Mucosa of stomach (tissue), 1 donor: ENCODE results near the gene ZNF628.

Experiments used
- H3K27me3 ChIP-seq: one replicate; pipeline ENCODE4 v1.7.0; 2013; ENCODE audit warnings: mild to moderate bottlenecking, low read length; ENCODE audit not compliant: control insufficient read depth, insufficient read depth
- H3K36me3 ChIP-seq: one replicate; pipeline ENCODE4 v1.7.0; 2013; ENCODE audit warnings: low read length; ENCODE audit not compliant: control insufficient read depth, insufficient read depth
- H3K4me1 ChIP-seq: one replicate; pipeline ENCODE4 v1.7.0; 2013; ENCODE audit warnings: mild to moderate bottlenecking, low read length; ENCODE audit not compliant: control insufficient read depth, insufficient read depth
- H3K4me3 ChIP-seq: one replicate; pipeline ENCODE4 v1.7.0; 2013; ENCODE audit warnings: low read length
- H3K9ac ChIP-seq: one replicate; pipeline ENCODE4 v1.7.0; 2013; ENCODE audit warnings: mild to moderate bottlenecking, low read length, moderate library complexity
- H3K9me3 ChIP-seq: one replicate; pipeline ENCODE4 v1.7.0; 2013; ENCODE audit warnings: mild to moderate bottlenecking, low read length, moderate library complexity; ENCODE audit not compliant: control insufficient read depth
- donor health status: Pancreatic carcinoma.

ZNF628 gene

DNA sequence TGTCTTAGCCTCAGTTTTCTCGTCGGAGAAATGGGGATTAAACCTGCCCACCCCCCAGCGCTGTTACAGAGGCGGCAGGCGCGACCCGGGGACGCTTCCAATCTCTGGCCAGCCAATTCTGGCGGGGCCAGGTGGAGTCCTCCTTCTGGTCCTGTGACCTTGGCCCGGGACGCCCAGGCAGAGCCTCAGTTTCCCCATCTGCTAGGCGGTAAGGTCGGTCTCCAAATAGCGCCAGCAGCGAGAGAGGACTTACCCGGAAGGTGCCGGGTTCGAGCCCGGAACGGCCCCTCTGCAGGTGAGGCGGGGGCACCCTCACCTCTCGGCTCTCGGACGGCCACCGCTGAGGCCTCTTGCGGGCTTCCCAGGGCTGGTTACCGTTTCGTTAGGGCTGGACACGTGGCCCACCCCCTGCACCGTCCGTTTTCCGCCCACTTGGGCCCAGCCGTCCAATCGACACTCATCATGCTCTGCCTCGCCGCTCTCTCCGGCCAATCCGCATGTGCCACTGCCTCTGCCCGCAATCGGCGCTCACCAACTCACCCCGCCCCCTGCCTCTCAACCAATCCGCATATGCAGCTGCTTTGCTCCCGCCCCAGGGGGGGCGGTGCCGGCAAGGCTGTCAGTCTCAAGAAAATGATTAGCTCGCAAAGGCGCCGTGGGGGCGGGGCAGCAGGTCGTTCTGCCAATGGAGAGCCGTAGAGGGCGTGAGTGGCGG lies 15.0 kb upstream of the ZNF628 start, which contains the start of gene ISOC2:
Gene ISOC2, minus strand, starts transcription at position 384 of the 715 bp plus-strand sequence. CDS start 5,156 bp downstream, outside the sequence.
- peaks cover 27% of the 10 kb centered on the region for H3K4me1 ChIP-seq

DNA sequence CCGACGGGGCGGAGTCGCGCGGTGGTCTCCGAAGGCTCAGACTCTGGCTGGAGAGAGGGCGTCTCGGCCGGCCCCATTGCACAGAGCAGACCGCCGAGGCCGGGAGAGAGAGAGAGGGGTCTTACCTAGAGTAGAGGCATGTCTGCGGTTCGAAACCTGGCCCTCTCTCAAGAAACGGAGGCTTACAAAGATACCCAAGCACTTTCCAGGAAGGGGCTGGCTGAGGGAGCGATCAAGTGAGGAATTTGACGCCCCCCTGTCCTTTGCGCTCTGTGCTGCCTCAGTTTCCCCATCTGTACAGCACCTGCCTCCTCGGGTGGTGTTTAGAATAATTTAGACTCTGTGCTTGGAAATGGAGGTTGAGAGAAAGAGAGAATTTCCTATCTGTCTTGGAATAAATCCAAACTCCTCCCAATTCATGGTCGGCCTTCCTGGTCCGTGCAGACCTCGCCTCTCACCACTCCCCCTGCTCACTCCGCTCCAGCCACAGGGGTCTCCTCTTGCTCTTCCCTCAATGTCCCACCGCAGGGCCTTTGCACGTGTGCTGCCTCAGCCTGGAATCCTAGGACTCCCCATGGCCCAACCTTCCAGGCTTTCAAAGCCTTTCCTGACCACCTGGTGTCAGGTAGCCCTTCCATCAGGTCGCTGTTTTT lies 14.3 kb upstream of the ZNF628 start:
- Histone ChIP-seq H3K9ac (peak overlapping the region; percentile 80), H3K36me3 (no peaks in the 10 kb centered on the region), H3K9me3 (no peaks in the 10 kb centered on the region), H3K4me3 (peak overlapping the region; percentile 64), H3K27me3 (peaks cover 4% of the 10 kb centered on the region), H3K4me1 (peaks cover 27% of the 10 kb centered on the region)

More for the DNA sequence above, 15.0 kb upstream of the ZNF628 start, which contains the start of gene ISOC2:
- Histone ChIP-seq H3K27me3 (peaks cover 4% of the 10 kb centered on the region), H3K9me3 (no peaks in the 10 kb centered on the region), H3K4me3 (peak within 1 kb of the TSS; percentile 67), H3K9ac (peak within 1 kb of the TSS; percentile 80), H3K36me3 (no peaks in the 10 kb centered on the region)

DNA sequence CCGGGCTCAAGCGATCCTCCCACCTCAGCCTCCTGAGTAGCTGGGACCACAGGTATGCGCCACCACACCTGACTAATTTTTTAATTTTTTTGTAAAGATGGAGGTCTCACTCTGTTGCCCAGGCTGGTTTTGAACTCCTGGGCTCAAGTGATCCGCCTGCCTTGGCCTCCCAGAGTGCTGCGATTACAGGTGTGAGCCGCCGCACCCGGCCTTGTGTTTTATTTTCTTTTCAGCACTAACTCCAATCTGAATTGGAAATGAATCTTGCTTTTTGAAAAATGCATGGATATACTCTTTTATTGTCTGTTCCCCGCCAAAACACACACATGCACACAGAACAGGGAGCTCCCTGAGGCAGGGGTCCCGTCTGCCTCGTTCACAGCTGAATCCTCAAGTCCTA lies 13.7 kb upstream of the ZNF628 start:
- Histone ChIP-seq H3K4me3 (no peak overlapping the region), H3K27me3 (peaks cover 4% of the 10 kb centered on the region), H3K4me1 (peaks cover 30% of the 10 kb centered on the region), H3K9ac (no peak overlapping the region), H3K36me3 (no peaks in the 10 kb centered on the region), H3K9me3 (no peaks in the 10 kb centered on the region)

DNA sequence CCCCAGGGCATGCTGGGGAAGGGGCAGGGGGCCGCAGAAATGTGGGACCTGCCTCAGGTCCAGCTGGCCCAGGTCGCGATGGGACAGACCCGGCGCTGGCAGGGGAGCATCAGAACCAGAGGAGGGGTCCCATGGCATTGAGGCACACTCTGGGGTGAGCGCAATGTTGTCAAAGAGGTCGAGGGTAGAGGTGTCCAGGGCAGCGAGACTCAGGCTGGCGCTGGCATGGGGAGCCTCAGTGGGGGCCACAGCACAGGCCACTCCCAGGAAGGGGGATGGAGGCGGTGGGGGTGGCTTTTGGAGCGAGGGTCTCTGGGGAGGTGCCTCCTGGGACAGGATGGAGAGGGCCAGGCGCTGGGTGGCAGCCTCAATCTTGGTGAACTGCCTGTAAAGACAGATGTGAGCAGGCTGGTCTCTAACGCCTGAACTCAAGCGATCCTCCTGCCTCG lies 12.8 kb upstream of the ZNF628 start:
- H3K4me1 ChIP-seq: peaks cover 34% of the 10 kb centered on the region
- peaks cover 4% of the 10 kb centered on the region for H3K27me3 ChIP-seq
- no peak overlapping the region for H3K9ac ChIP-seq
- H3K9me3 ChIP-seq: no peaks in the 10 kb centered on the region
- no peaks in the 10 kb centered on the region for H3K36me3 ChIP-seq
- H3K4me3 ChIP-seq: no peak overlapping the region

DNA sequence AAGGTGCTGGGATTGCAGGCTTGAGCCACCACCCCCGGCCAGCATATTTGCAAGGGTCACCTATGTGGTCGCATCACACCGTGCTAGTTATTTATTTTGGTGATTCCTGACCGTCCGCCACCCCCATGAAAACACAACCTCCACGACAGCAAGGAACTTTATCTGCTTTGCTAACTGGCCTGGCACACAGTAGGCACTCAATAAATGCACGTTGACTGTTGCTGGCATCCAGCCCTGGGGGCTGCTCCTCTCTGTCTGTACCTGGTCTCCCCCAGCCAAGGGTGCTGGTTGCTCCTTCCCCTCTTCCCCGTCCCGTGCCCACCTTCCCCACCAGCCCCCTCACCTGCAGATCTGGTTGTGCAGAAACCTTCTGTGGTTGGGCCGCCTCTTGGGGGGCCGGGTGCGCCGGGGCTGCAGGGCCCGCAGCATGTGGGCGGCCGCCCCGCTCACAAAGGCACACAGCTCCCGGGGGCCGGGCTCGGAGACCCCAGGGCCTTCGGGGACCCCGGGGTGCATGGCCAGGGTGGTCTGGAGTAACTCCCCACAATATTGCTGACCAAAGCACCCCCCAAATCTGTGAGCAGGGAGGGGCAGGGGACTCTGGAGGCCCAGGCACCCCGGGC lies 12.3 kb upstream of the ZNF628 start:
- no peaks in the 10 kb centered on the region for H3K36me3 ChIP-seq
- H3K9ac ChIP-seq: no peak overlapping the region
- no peak overlapping the region for H3K4me3 ChIP-seq
- peaks cover 34% of the 10 kb centered on the region for H3K4me1 ChIP-seq
- no peaks in the 10 kb centered on the region for H3K9me3 ChIP-seq
- H3K27me3 ChIP-seq: peaks cover 4% of the 10 kb centered on the region

DNA sequence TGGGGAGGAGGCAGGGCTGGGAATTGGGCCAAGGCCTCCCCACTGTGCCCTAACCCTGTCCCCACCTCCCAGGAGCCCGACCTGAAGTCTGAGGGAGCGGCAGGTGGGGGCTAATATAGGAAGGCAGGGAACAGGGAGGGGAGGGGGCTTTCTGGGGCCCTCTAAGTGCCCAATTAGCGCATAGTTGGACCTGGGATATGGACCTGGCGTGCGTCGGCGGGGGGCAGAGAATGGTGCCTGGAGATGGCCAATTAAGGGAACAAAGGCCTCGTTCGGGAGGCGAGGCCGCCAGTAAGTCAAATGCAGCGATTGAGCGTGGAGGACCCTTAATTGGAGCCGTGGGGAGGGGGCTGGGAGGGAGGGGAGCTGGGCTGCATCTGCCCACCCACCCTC lies 11.8 kb upstream of the ZNF628 start, which contains the start of gene C19orf85:
Gene C19orf85, minus strand, starts transcription at position 90 of the 393 bp plus-strand sequence. CDS start 197 bp downstream, outside the sequence.
- no peak within 1 kb of the TSS for H3K9ac ChIP-seq
- peaks cover 32% of the 10 kb centered on the region for H3K4me1 ChIP-seq
- no peaks in the 10 kb centered on the region for H3K36me3 ChIP-seq
- H3K4me3 ChIP-seq: no peak within 1 kb of the TSS
- no peaks in the 10 kb centered on the region for H3K9me3 ChIP-seq
- H3K27me3 ChIP-seq: peaks cover 4% of the 10 kb centered on the region

DNA sequence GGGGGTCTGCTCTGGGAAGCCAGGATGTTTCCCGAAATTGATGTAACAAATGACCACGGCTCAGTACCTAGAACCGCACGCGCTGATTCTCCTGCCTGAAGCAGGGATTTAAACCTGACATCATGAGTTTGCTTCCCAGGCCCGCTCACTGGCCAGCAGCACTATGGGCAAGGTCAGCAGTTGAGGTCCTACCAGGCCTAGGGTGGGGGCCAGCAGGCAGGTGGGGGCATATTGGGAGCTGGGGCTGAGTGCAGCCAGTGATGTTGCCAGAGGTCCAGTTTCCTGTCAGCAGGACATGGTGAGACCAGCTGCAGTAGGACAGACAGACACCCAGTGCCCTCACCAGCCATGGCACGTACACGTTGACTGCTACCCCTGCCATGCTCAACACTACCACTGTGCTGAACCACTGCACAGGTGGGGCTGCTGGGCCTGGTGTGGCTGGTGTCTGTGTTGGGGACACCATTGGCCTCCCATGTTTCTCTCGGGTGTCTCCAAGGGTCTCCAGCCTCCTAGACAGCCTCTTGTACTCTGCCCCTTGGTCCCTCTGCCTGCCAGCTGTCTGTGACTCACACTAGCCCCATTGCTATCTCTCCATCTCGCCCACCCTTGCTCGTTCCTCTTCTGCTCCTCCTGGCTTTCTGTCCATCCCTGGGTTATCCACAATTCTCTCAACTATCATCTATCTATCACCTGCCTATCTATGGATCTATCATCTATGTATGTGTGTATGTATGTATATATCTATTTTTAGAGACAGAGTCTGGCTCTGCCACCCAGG lies 10.8 kb upstream of the ZNF628 start:
- Histone ChIP-seq H3K4me1 (peaks cover 22% of the 10 kb centered on the region), H3K4me3 (no peak overlapping the region), H3K27me3 (peaks cover 4% of the 10 kb centered on the region), H3K9ac (no peak overlapping the region), H3K9me3 (no peaks in the 10 kb centered on the region), H3K36me3 (no peaks in the 10 kb centered on the region)

DNA sequence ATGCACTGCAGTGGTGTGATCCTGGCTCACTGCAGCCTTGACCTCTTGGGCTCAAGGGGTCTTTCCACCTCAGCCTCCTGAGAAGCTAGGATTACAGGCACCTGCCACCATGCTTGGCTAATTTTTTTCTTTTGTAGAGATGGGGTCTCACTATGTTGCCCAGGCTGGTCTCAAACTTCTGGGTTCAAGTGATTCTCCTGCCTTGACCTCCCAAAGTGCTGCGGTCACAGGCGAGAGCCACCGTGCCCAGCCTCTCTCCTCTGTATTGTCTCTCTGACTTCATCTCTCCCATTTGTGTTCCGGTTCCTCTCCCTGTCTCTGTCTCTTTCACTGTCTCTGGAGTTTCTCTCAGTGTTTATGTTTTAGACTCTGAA lies 10.2 kb upstream of the ZNF628 start:
- H3K4me3 ChIP-seq: no peak overlapping the region
- H3K4me1 ChIP-seq: peaks cover 16% of the 10 kb centered on the region
- H3K9ac ChIP-seq: no peak overlapping the region
- no peaks in the 10 kb centered on the region for H3K9me3 ChIP-seq
- peaks cover 4% of the 10 kb centered on the region for H3K27me3 ChIP-seq
- no peaks in the 10 kb centered on the region for H3K36me3 ChIP-seq

DNA sequence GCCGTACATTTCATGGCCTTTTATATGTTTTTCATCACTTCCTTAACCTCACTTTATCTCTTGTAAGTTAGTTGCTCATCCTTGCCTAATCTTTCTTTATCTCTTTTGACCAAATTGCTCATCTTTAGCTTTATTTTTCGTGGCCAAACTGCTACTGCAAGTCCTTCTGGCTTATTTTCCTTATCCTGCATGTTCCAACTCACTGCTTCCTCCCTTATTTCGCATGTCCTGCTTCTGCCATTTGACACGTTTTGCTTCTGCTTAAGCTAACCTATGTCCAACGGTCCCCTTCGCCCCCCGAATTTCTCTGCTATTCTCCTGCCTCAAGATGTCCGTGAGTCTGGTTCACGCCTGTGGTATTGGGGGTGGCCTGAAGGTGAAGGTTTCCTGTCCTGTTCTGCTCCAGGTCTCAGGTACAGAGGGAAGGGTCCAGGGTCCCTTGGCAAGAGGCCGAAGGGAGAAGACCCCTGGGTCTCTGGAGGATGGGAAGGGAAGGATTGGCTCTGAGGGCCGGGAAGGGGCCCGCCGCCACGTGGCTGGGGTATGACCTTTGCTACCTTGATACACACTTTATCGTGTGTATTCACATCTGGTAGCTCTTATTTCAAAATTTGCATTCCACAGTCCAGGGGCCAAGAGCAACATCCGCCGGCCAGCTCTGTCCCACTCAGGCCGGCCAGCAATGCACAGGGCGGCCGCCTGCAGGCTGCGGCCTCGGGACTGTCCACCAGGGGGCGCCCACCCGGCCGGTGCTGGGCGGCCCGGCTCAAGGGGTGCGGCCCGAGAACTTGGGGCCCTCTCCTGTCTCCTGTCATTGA lies 9.0 kb upstream of the ZNF628 start:
- Histone ChIP-seq H3K9ac (peak overlapping the region; percentile 28), H3K36me3 (no peaks in the 10 kb centered on the region), H3K4me1 (peaks cover 13% of the 10 kb centered on the region), H3K9me3 (no peaks in the 10 kb centered on the region), H3K27me3 (peaks cover 4% of the 10 kb centered on the region), H3K4me3 (no peak overlapping the region)

DNA sequence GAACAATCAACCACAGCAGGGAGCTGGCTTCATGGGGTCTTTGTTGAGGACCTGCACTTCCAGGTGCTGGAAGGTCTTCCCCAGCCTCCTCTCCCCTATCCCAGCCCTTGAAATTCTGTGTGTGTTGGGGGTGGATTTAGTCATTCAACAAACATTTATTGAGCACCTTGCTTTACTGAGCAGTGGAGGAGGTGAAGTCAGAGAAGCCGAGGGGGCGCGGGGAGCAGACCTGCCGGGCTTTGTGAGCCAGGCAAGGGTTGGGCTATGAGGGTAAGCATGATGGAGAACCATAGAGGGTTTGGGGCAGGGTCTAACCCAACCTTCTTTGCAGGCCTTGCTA lies 8.4 kb upstream of the ZNF628 start:
- Histone ChIP-seq H3K9ac (peak overlapping the region; percentile 28), H3K4me1 (peaks cover 13% of the 10 kb centered on the region), H3K9me3 (no peaks in the 10 kb centered on the region), H3K4me3 (no peak overlapping the region), H3K27me3 (peaks cover 2% of the 10 kb centered on the region), H3K36me3 (no peaks in the 10 kb centered on the region)

DNA sequence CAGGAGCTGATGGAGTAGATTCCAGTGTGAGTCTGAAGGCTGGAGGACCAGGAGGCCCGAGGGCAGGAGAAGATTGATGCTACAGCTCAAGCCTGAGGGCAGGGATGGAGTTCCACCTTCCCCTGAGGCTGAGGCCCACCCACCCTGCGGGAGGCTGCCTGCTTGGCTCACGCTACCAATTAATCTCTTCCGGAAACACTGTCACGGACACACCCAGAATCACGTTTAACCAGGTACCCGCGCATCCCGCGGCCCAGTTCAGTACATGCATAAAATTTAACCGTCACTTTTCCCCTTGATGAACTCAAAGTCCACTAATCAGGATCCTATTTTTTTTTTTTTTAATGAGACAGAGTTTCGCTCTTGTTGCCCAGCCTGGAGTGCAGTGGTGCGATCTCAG lies 5.2 kb upstream of the ZNF628 start:
- H3K4me1 ChIP-seq: peaks cover 20% of the 10 kb centered on the region
- H3K9ac ChIP-seq: no peak overlapping the region
- no peaks in the 10 kb centered on the region for H3K27me3 ChIP-seq
- no peaks in the 10 kb centered on the region for H3K9me3 ChIP-seq
- H3K4me3 ChIP-seq: no peak overlapping the region
- no peaks in the 10 kb centered on the region for H3K36me3 ChIP-seq
